IMR-90 (cell line): ENCODE results near the gene IDH3A.

ENCODE experiments used
- BHLHE40 ChIP-seq: fragments of 150-350 bp; IDR thresholded peaks from 2 replicates; pipeline ENCODE4 v1.6.1; 2016; ENCODE audit warnings: mild to moderate bottlenecking, low read depth, low read length
- CEBPB ChIP-seq: IDR thresholded peaks from 2 replicates; pipeline ENCODE4 v1.6.1; 2012; ENCODE audit warnings: low read depth, low read length, improper control_type of control experiment
- CHD1 ChIP-seq: IDR thresholded peaks from 2 replicates; pipeline ENCODE4 v1.6.1; 2012; ENCODE audit warnings: low read depth, low read length, improper control_type of control experiment
- FOS ChIP-seq: fragments of 150-350 bp; IDR thresholded peaks from 2 replicates; pipeline ENCODE4 v1.6.1; 2016; ENCODE audit warnings: low read depth, low read length
- MAFK ChIP-seq: IDR thresholded peaks from 2 replicates; pipeline ENCODE4 v1.6.1; 2012; ENCODE audit warnings: low read depth, low read length, improper control_type of control experiment
- MAZ ChIP-seq: IDR thresholded peaks from 2 replicates; pipeline ENCODE4 v1.6.1; 2012; ENCODE audit warnings: low read depth, mild to moderate bottlenecking, low read length, improper control_type of control experiment, moderate library complexity, borderline replicate concordance
- MXI1 ChIP-seq: IDR thresholded peaks from 2 replicates; pipeline ENCODE4 v1.6.1; 2012; ENCODE audit warnings: low read depth, mild to moderate bottlenecking, low read length, moderate library complexity, borderline replicate concordance
- POLR2A ChIP-seq: IDR thresholded peaks from 2 replicates; pipeline ENCODE4 v1.6.1; 2012; ENCODE audit warnings: mild to moderate bottlenecking, low read depth, low read length
- RAD21 ChIP-seq: IDR thresholded peaks from 2 replicates; pipeline ENCODE4 v1.6.1; 2012; ENCODE audit warnings: low read length, improper control_type of control experiment
- RFX5 ChIP-seq: IDR thresholded peaks from 2 replicates; pipeline ENCODE4 v1.8.0; 2012; ENCODE audit warnings: low read depth, mild to moderate bottlenecking, low read length, moderate library complexity
- TF ChIP-seq, protein P1 (sequence below): conservative IDR thresholded peaks from 2 replicates; pipeline ENCODE4 v1.5.1; 2012; ENCODE audit warnings: mild to moderate bottlenecking, low read depth, low read length, improper control_type of control experiment
- TF ChIP-seq, protein P2 (sequence below): fragments of 150-350 bp; IDR thresholded peaks from 2 replicates; pipeline ENCODE4 v1.6.1; 2017; ENCODE audit warnings: mild to moderate bottlenecking, antibody characterized with exemption, low read length, low read depth
- TF ChIP-seq, protein P3 (sequence below): fragments of 150-350 bp; IDR thresholded peaks from 2 replicates; pipeline ENCODE4 v1.6.1; 2016; ENCODE audit warnings: low read depth, mild to moderate bottlenecking, low read length, moderate library complexity, borderline replicate concordance

DNA sequence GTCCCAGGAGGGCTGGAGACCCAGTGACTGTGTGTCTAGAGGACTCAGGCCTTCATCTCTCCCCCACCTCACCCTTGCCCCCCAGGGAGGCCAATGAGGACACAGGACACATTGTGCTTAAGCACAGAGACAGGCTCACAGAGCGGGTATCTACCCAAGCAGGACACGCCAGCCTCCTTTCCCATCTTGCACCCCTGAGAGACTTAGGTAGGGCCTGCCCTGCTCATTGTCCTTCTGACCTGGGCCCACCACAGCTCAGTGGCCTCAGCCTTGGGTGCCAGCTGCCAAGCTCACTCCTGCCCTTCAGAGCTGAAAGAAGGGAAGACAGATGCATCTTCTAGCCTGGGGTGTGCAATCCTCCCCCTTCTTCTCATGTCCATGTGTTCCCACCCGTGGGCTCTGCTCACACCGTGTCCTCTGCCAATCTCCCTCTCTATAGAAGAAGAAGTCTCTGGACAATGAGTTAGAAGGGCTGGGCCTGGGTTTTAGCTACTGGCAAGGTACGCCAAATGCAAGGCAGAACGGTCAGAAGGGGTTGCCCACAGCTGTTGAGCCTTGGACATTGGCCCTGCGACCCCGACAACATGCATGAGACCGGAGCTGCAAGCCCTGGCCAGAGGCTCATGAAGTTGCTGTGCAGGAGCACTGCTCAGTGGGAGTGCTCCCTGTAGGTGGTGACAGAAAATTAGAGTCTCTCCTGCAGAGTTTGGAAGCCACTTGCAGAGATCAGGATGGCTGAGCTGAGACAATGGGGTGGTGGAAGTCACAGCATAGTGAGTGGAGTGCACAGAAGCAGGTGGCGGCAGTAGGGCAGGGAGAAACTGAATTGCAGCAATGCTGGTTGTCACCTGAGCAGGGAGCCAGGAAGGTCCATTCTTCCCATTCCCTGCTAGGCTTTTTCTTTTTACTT is 52.4 kb downstream of the IDH3A start:
- TF ChIP-seq, protein P1, sequence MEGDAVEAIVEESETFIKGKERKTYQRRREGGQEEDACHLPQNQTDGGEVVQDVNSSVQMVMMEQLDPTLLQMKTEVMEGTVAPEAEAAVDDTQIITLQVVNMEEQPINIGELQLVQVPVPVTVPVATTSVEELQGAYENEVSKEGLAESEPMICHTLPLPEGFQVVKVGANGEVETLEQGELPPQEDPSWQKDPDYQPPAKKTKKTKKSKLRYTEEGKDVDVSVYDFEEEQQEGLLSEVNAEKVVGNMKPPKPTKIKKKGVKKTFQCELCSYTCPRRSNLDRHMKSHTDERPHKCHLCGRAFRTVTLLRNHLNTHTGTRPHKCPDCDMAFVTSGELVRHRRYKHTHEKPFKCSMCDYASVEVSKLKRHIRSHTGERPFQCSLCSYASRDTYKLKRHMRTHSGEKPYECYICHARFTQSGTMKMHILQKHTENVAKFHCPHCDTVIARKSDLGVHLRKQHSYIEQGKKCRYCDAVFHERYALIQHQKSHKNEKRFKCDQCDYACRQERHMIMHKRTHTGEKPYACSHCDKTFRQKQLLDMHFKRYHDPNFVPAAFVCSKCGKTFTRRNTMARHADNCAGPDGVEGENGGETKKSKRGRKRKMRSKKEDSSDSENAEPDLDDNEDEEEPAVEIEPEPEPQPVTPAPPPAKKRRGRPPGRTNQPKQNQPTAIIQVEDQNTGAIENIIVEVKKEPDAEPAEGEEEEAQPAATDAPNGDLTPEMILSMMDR, result no peak
- TF ChIP-seq CEBPB, result no peak
- no peak for TF ChIP-seq POLR2A
- no peak for TF ChIP-seq BHLHE40
- TF ChIP-seq RAD21, result no peak
- no peak for TF ChIP-seq MXI1
- TF ChIP-seq CHD1, result no peak
- TF ChIP-seq, protein P2, sequence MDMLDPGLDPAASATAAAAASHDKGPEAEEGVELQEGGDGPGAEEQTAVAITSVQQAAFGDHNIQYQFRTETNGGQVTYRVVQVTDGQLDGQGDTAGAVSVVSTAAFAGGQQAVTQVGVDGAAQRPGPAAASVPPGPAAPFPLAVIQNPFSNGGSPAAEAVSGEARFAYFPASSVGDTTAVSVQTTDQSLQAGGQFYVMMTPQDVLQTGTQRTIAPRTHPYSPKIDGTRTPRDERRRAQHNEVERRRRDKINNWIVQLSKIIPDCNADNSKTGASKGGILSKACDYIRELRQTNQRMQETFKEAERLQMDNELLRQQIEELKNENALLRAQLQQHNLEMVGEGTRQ, result no peak
- TF ChIP-seq, protein P3, sequence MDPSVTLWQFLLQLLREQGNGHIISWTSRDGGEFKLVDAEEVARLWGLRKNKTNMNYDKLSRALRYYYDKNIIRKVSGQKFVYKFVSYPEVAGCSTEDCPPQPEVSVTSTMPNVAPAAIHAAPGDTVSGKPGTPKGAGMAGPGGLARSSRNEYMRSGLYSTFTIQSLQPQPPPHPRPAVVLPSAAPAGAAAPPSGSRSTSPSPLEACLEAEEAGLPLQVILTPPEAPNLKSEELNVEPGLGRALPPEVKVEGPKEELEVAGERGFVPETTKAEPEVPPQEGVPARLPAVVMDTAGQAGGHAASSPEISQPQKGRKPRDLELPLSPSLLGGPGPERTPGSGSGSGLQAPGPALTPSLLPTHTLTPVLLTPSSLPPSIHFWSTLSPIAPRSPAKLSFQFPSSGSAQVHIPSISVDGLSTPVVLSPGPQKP, result no peak
- TF ChIP-seq MAZ, result no peak
- no peak for TF ChIP-seq RFX5
- no peak for TF ChIP-seq FOS
- TF ChIP-seq MAFK, result no peak
